Measurements from ENCODE around the gene KRTAP10-4.

- TF ChIP-seq POLR2A (IDR thresholded peaks at IDR 0.05) (no peak), POLR2AphosphoS5 (IDR thresholded peaks at IDR 0.05) (no peak), EP300 (IDR thresholded peaks at IDR 0.05; ENCODE audit: low read depth) (no peak)
- TF ChIP-seq, protein P1, sequence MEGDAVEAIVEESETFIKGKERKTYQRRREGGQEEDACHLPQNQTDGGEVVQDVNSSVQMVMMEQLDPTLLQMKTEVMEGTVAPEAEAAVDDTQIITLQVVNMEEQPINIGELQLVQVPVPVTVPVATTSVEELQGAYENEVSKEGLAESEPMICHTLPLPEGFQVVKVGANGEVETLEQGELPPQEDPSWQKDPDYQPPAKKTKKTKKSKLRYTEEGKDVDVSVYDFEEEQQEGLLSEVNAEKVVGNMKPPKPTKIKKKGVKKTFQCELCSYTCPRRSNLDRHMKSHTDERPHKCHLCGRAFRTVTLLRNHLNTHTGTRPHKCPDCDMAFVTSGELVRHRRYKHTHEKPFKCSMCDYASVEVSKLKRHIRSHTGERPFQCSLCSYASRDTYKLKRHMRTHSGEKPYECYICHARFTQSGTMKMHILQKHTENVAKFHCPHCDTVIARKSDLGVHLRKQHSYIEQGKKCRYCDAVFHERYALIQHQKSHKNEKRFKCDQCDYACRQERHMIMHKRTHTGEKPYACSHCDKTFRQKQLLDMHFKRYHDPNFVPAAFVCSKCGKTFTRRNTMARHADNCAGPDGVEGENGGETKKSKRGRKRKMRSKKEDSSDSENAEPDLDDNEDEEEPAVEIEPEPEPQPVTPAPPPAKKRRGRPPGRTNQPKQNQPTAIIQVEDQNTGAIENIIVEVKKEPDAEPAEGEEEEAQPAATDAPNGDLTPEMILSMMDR (IDR thresholded peaks at IDR 0.05) = no peak
Observed at GRCh38 chr21:44576025-44576420, 2.5 kb downstream of the KRTAP10-4 start.

Measured in transverse colon (tissue), 4 donors.